ENCODE data around the gene CTSK.

CTSK gene

GRCh38 chr1:150760013-150760412 is 48.0 kb downstream of the CTSK start:
- no peak for DNase-seq (ENCODE audit: low read depth)

GRCh38 chr1:150753416-150753815 is 54.6 kb downstream of the CTSK start:
- no peak for DNase-seq (ENCODE audit: low read depth)

GRCh38 chr1:150751443-150751842 is 56.6 kb downstream of the CTSK start:
- no peak for DNase-seq (ENCODE audit: low read depth)

GRCh38 chr1:150749720-150750311 is 58.2 kb downstream of the CTSK start:
- DNase-seq (ENCODE audit: low read depth) = no peak

- no peak for DNase-seq (ENCODE audit: low read depth)
These were observed 59.0 kb downstream of the CTSK start for GRCh38 chr1:150748878-150749719.
